ENCODE measurements around the gene YWHAQ. TPM values are rescaled to one million over a fixed set of nuclear protein-coding genes. Genes with fewer than 3 reads are reported as not detected.

The YWHAQ gene
- total and polyA plus RNA-seq, 2 of the 4 experiments (the other 2 are of a cell fraction): 196 to 255 TPM

GRCh38 chr2:9647884-9648283 is 17.1 kb upstream of the YWHAQ start:
- Histone ChIP-seq H4K5ac (ENCODE audit: low read depth, low read length) (no peak overlapping the region), H3K79me1 (ENCODE audit: low read depth in 1 of 2, low read length in 2 of 2) (no peaks in the 10 kb centered on the region), H2AK5ac (ENCODE audit: low read depth, low read length) (no peak overlapping the region), H2BK15ac (ENCODE audit: low read depth, low read length) (no peak overlapping the region), H3K14ac (replicated peaks; ENCODE audit: low read depth, low read length) (no peak overlapping the region), H3K56ac (ENCODE audit: extremely low read depth, insufficient read depth, low read length) (no peak overlapping the region), H4K91ac (ENCODE audit: insufficient read depth, low read depth, low read length) (no peak overlapping the region), H3K9ac (ENCODE audit: low read depth, low read length) (no peak overlapping the region), H3K9me1 (ENCODE audit: insufficient read depth, low read length) (peaks cover 5% of the 10 kb centered on the region; the same call in 1 of the 2 replicates), H2AFZ (replicated peaks; ENCODE audit: low read length, poor library complexity) (no peak overlapping the region), H4K20me1 (ENCODE audit: insufficient read depth, low read length) (no peaks in the 10 kb centered on the region), H3K4me2 (ENCODE audit: low read depth, low read length) (no peak overlapping the region), H3K4me3 (ENCODE audit: insufficient read depth, low read depth, low read length) (no peak overlapping the region), H3K27me3 (ENCODE audit: control insufficient read depth, insufficient read depth, low read length) (peaks cover 12% of the 10 kb centered on the region), H2BK5ac (ENCODE audit: low read depth, low read length, poor library complexity, severe bottlenecking) (no peak overlapping the region), H2AK9ac (replicated peaks; ENCODE audit: low read depth, low read length, poor library complexity) (no peak overlapping the region), H2BK20ac (ENCODE audit: low read depth, low read length) (no peak overlapping the region), H3K4me1 (ENCODE audit: control insufficient read depth, insufficient read depth, low read length) (peaks cover 2% of the 10 kb centered on the region; the same call in 1 of the 2 replicates), H4K8ac (ENCODE audit: low read depth in 2 of 2, low read length in 2 of 2) (no peak overlapping the region), H2BK120ac (ENCODE audit: low read depth, low read length) (no peak overlapping the region), H3K18ac (ENCODE audit: low read depth, low read length) (no peak overlapping the region), H3K23ac (ENCODE audit: low read depth, low read length) (no peak overlapping the region), H3K36me3 (ENCODE audit: control insufficient read depth, insufficient read depth, low read length) (no peaks in the 10 kb centered on the region), H3K27ac (ENCODE audit: insufficient read depth, low read length) (no peak overlapping the region), H3K9me3 (ENCODE audit: control insufficient read depth, insufficient read depth, low read length) (no peaks in the 10 kb centered on the region), H3K4ac (ENCODE audit: low read depth, low read length) (no peak overlapping the region)
- dilution Hi-C loops (cut with HindIII; ENCODE audit: low sequenced_read_pairs, unreplicated experiment): no loop called here
- no peak for TF ChIP-seq CHD1 (IDR thresholded peaks at IDR 0.05; ENCODE audit: low read depth, low read length)
- TF ChIP-seq BHLHE40 (IDR thresholded peaks at IDR 0.05; ENCODE audit: low read depth, low read length): no peak
- TF ChIP-seq RCOR1 (IDR thresholded peaks at IDR 0.05; ENCODE audit: insufficient replicate concordance, low read length): no peak
- no peak for TF ChIP-seq MAFK (IDR thresholded peaks at IDR 0.05; ENCODE audit: low read depth, low read length)
- no peak for TF ChIP-seq MAZ (IDR thresholded peaks at IDR 0.05; ENCODE audit: borderline replicate concordance, low read depth, low read length)
- no peak for TF ChIP-seq USF2 (IDR thresholded peaks at IDR 0.05; ENCODE audit: low read depth, low read length)
- no peak for TF ChIP-seq FOS (IDR thresholded peaks at IDR 0.05; ENCODE audit: low read depth, low read length)
- no peak for TF ChIP-seq MXI1 (IDR thresholded peaks at IDR 0.05; ENCODE audit: borderline replicate concordance, low read depth, low read length)
- TF ChIP-seq SMC3 (IDR thresholded peaks at IDR 0.05; ENCODE audit: low read depth, low read length): no peak
- TF ChIP-seq, protein P1, sequence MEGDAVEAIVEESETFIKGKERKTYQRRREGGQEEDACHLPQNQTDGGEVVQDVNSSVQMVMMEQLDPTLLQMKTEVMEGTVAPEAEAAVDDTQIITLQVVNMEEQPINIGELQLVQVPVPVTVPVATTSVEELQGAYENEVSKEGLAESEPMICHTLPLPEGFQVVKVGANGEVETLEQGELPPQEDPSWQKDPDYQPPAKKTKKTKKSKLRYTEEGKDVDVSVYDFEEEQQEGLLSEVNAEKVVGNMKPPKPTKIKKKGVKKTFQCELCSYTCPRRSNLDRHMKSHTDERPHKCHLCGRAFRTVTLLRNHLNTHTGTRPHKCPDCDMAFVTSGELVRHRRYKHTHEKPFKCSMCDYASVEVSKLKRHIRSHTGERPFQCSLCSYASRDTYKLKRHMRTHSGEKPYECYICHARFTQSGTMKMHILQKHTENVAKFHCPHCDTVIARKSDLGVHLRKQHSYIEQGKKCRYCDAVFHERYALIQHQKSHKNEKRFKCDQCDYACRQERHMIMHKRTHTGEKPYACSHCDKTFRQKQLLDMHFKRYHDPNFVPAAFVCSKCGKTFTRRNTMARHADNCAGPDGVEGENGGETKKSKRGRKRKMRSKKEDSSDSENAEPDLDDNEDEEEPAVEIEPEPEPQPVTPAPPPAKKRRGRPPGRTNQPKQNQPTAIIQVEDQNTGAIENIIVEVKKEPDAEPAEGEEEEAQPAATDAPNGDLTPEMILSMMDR (conservative IDR thresholded peaks at IDR 0.05; ENCODE audit: low read depth, low read length): no peak
- no peak for TF ChIP-seq POLR2A (IDR thresholded peaks at IDR 0.05; ENCODE audit: low read depth, low read length)
- TF ChIP-seq RFX5 (IDR thresholded peaks at IDR 0.05; ENCODE audit: low read depth, low read length): no peak
- TF ChIP-seq ELK1 (IDR thresholded peaks at IDR 0.05; ENCODE audit: borderline replicate concordance, low read depth, low read length): no peak
- no peak for TF ChIP-seq RAD21 (IDR thresholded peaks at IDR 0.05; ENCODE audit: low read length)
- no peak for TF ChIP-seq NFE2L2 (IDR thresholded peaks at IDR 0.05; ENCODE audit: low read depth, low read length)
- TF ChIP-seq CEBPB (IDR thresholded peaks at IDR 0.05; ENCODE audit: low read depth, low read length): no peak
- CTCF ChIA-PET: no interaction called here
- intact Hi-C loops (cut with micrococcal nuclease): no loop called here
- BruUV-seq (replicated peaks): no TSS peak
- WGBS, 2 experiments (ENCODE audit: extremely low coverage in 2 of 2, insufficient read length in 1 of 2): 60% methylated on average over 3 of the region's 6 CpGs; no CpG with 5 or more reads in 1 of the 2 experiments
- ATAC-seq (ENCODE audit: low read depth) (no peak), DNase-seq (no peak)
- POLR2A ChIA-PET (ENCODE audit: unreplicated experiment): no interaction called here
- in situ Hi-C loops (cut with MboI; ENCODE audit: low sequenced_read_pairs): no loop called here
